ENCODE data around the gene NTN1. TPM values are rescaled to one million over a fixed set of nuclear protein-coding genes. Genes with fewer than 3 reads are reported as not detected.

The NTN1 gene
- total RNA-seq, 3 donors from 2014 or later (not counting 1 experiment from before 2014, with no cell fraction given), result 0.12 to 0.15 (median 0.14) TPM

DNA sequence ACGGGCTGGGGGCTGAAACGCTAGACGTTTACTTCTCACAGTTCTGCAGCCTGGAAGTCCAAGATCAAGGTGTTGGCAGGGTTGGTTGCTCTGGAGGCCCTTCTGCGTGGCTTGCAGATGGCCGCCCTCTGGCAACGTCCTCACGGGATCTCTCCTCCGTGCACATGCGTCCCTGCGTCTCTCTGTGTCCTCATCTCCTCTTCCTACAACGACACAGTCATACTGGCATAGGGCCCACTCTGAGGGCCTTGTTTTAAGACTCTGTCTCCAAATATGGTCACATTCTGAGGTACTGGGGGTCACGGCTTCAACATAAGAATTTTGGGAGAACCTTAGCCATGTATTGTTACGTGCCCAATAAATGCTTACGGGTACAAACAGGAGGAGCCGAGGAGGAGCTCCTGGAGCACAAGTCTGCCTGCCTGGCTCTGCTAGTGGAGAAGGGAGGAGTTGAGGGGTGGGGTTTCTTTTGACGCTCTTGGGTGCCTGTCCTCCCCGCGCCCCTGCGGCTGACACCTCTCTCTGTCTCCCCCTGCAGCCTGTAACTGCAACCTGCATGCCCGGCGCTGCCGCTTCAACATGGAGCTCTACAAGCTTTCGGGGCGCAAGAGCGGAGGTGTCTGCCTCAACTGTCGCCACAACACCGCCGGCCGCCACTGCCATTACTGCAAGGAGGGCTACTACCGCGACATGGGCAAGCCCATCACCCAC, 141.1 kb downstream of the NTN1 start:
- no peak overlapping the region for H3K4me3 ChIP-seq (ENCODE audit: low read length)
- no peaks in the 10 kb centered on the region for H3K4me1 ChIP-seq (ENCODE audit: control insufficient read depth, insufficient read depth, low read length)
- intact Hi-C loops (cut with micrococcal nuclease), result no loop called here
- ATAC-seq, result no peak
- no peaks in the 10 kb centered on the region for H3K4me1 Mint-ChIP-seq
- TF ChIP-seq, protein P1, sequence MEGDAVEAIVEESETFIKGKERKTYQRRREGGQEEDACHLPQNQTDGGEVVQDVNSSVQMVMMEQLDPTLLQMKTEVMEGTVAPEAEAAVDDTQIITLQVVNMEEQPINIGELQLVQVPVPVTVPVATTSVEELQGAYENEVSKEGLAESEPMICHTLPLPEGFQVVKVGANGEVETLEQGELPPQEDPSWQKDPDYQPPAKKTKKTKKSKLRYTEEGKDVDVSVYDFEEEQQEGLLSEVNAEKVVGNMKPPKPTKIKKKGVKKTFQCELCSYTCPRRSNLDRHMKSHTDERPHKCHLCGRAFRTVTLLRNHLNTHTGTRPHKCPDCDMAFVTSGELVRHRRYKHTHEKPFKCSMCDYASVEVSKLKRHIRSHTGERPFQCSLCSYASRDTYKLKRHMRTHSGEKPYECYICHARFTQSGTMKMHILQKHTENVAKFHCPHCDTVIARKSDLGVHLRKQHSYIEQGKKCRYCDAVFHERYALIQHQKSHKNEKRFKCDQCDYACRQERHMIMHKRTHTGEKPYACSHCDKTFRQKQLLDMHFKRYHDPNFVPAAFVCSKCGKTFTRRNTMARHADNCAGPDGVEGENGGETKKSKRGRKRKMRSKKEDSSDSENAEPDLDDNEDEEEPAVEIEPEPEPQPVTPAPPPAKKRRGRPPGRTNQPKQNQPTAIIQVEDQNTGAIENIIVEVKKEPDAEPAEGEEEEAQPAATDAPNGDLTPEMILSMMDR (IDR thresholded peaks at IDR 0.05), result no peak
- no peaks in the 10 kb centered on the region for H3K36me3 Mint-ChIP-seq
- no peaks in the 10 kb centered on the region for H3K9me3 Mint-ChIP-seq
- 95% methylated on average over 31 of the region's 31 CpGs for WGBS (ENCODE audit: insufficient coverage)
- no peaks in the 10 kb centered on the region for H3K9me3 ChIP-seq (ENCODE audit: control insufficient read depth, insufficient read depth, low read length)
- no peak overlapping the region for H3K4me3 Mint-ChIP-seq
- no peak overlapping the region for H3K27ac ChIP-seq (ENCODE audit: low read length)
- no peak for DNase-seq
- no peaks in the 10 kb centered on the region for H3K36me3 ChIP-seq (ENCODE audit: control insufficient read depth, insufficient read depth, low read length)
- H3K27me3 Mint-ChIP-seq (ENCODE audit: low read depth in 2 of 2), result peaks cover 0 to 6% of the 10 kb centered on the region in 2 donors
- no peak overlapping the region for H3K27ac Mint-ChIP-seq
- H3K27me3 ChIP-seq (ENCODE audit: control insufficient read depth, insufficient read depth, low read length), result no peaks in the 10 kb centered on the region

DNA sequence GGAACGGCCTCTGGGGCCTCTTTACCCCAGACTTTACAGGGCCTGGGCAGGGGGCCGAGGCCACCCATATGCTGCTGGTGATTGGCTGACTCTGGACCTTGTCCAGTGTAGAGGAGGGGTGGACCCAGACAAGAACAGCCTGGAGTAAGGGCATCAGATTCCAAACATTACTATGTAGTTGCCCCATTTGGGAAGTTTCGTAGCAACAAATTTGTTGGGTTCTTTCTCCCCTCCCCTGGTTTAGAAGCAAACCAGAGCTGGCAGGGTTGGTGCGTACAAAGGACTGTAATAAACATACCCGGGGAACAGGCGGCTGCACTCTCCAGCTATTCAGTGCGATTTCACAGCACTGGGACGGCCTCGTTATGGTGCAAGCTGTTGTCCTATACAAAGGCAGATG, 145.5 kb downstream of the NTN1 start:
- DNase-seq (no peak), ATAC-seq (no peak)
- Mint-ChIP-seq H3K27me3 (ENCODE audit: low read depth in 2 of 2) (peaks cover 7 to 8% of the 10 kb centered on the region in 2 donors), H3K4me3 (no peak overlapping the region), H3K9me3 (no peaks in the 10 kb centered on the region), H3K36me3 (no peaks in the 10 kb centered on the region), H3K4me1 (no peaks in the 10 kb centered on the region), H3K27ac (no peak overlapping the region)
- Histone ChIP-seq H3K27me3 (ENCODE audit: control insufficient read depth, insufficient read depth, low read length) (no peaks in the 10 kb centered on the region), H3K4me1 (ENCODE audit: control insufficient read depth, insufficient read depth, low read length) (no peaks in the 10 kb centered on the region), H3K9me3 (ENCODE audit: control insufficient read depth, insufficient read depth, low read length) (no peaks in the 10 kb centered on the region), H3K4me3 (ENCODE audit: low read length) (no peak overlapping the region), H3K27ac (ENCODE audit: low read length) (no peak overlapping the region), H3K36me3 (ENCODE audit: control insufficient read depth, insufficient read depth, low read length) (no peaks in the 10 kb centered on the region)
- 94% methylated on average over 9 of the region's 9 CpGs for WGBS (ENCODE audit: insufficient coverage)
- TF ChIP-seq, protein P1 (IDR thresholded peaks at IDR 0.05), result no peak
- intact Hi-C loops (cut with micrococcal nuclease), result no loop called here

DNA sequence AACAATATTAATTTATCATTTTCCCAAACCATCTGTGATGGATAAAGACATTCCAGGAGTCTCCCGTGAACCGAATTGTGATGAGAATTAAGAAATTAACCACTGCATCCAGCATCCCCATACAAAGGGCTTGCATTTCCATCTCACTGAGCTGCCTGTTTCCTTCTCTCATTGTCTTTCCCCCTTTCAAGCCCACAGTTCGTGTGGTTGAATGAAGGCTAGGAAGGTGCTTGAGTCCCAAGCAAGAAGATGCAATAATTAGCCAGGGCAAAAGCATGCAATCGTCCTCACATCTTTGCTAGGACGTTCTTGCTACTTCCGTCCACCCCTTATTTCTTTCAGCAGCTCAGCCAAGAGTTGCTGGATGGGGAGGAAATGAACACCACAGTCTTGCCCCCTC, 146.1 kb downstream of the NTN1 start:
- intact Hi-C loops (cut with micrococcal nuclease), result no loop called here
- no peaks in the 10 kb centered on the region for H3K36me3 ChIP-seq (ENCODE audit: control insufficient read depth, insufficient read depth, low read length)
- no peak for DNase-seq
- Mint-ChIP-seq H3K27me3 (ENCODE audit: low read depth in 2 of 2) (peaks cover 7 to 8% of the 10 kb centered on the region in 2 donors), H3K4me3 (no peak overlapping the region), H3K27ac (no peak overlapping the region), H3K4me1 (no peaks in the 10 kb centered on the region), H3K36me3 (no peaks in the 10 kb centered on the region), H3K9me3 (no peaks in the 10 kb centered on the region)
- no peaks in the 10 kb centered on the region for H3K27me3 ChIP-seq (ENCODE audit: control insufficient read depth, insufficient read depth, low read length)
- no peak for ATAC-seq
- TF ChIP-seq, protein P1 (IDR thresholded peaks at IDR 0.05), result no peak
- no peaks in the 10 kb centered on the region for H3K9me3 ChIP-seq (ENCODE audit: control insufficient read depth, insufficient read depth, low read length)
- 72% methylated on average over 6 of the region's 6 CpGs for WGBS (ENCODE audit: insufficient coverage)
- H3K4me3 ChIP-seq (ENCODE audit: low read length), result no peak overlapping the region
- no peaks in the 10 kb centered on the region for H3K4me1 ChIP-seq (ENCODE audit: control insufficient read depth, insufficient read depth, low read length)
- H3K27ac ChIP-seq (ENCODE audit: low read length), result no peak overlapping the region

DNA sequence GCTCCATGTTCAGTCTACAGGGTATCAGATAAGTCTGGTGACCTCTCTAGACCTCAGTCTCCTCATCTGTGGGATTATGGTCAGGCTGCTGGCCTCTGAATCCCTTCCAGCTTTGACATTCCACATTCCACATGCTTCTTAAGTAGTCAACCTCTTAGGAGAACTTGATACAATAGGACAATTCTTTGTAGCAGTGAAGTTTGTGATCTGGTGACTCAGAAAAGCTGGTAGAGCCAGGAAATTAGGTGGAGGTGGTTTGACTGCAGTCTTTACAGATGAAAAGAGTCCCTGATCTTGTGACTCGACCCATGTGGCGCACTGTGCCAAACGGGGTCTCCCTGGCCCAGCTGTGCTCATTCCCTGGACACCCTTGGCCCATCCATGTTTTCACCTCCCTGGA, 147.8 kb downstream of the NTN1 start:
- Mint-ChIP-seq H3K4me3 (no peak overlapping the region), H3K9me3 (no peaks in the 10 kb centered on the region), H3K36me3 (no peaks in the 10 kb centered on the region), H3K4me1 (no peaks in the 10 kb centered on the region), H3K27ac (no peak overlapping the region), H3K27me3 (ENCODE audit: low read depth in 2 of 2) (peaks cover 7 to 8% of the 10 kb centered on the region in 2 donors)
- TF ChIP-seq, protein P1 (IDR thresholded peaks at IDR 0.05), result no peak
- ATAC-seq (no peak), DNase-seq (no peak)
- Histone ChIP-seq H3K36me3 (ENCODE audit: control insufficient read depth, insufficient read depth, low read length) (no peaks in the 10 kb centered on the region), H3K27ac (ENCODE audit: low read length) (no peak overlapping the region), H3K4me3 (ENCODE audit: low read length) (no peak overlapping the region), H3K27me3 (ENCODE audit: control insufficient read depth, insufficient read depth, low read length) (no peaks in the 10 kb centered on the region), H3K9me3 (ENCODE audit: control insufficient read depth, insufficient read depth, low read length) (no peaks in the 10 kb centered on the region), H3K4me1 (ENCODE audit: control insufficient read depth, insufficient read depth, low read length) (no peaks in the 10 kb centered on the region)
- 94% methylated on average over 3 of the region's 3 CpGs for WGBS (ENCODE audit: insufficient coverage)
- intact Hi-C loops (cut with micrococcal nuclease), result no loop called here

All from natural killer cell (primary cell).